Spleen (tissue), 11 donors: ENCODE results near the gene ABHD17B. TPM values are rescaled to one million over a fixed set of nuclear protein-coding genes. Genes with fewer than 3 reads are reported as not detected.

Experiments
- DNase-seq: peaks from one replicate; pipeline ENCODE4 v3.0.0-alpha.2; 2020
- H3K27ac ChIP-seq, 8 donors: fragments of 200-600 bp; sonication (generic) in 7 of 8; 1 replicate in 4 of 8; 2 replicates in 4 of 8; pipeline versions ENCODE4 v1.5.0 to v1.8.0; 2016 to 2021; ENCODE audit warnings: inconsistent platforms in 4 of 8, mild to moderate bottlenecking in 4 of 8, moderate library complexity in 1 of 8
- H3K27me3 ChIP-seq, 7 donors: fragments of 200-600 bp; sonication (generic) in 6 of 7; replicated peaks in 1 of 7; 1 replicate in 4 of 7; 2 replicates in 3 of 7; pipeline versions ENCODE4 v1.5.0 to v1.8.0; 2016 to 2021; ENCODE audit warnings: inconsistent platforms in 3 of 7, mild to moderate bottlenecking in 1 of 7
- H3K36me3 ChIP-seq, 6 donors: fragments of 200-600 bp; sonication (generic) in 5 of 6; 1 replicate in 4 of 6; 2 replicates in 2 of 6; pipeline versions ENCODE4 v1.5.0 to v1.8.0; 2016 to 2021; ENCODE audit warnings: inconsistent platforms in 2 of 6
- H3K4me1 ChIP-seq, 6 donors: fragments of 200-600 bp; sonication (generic) in 5 of 6; 1 replicate in 3 of 6; 2 replicates in 3 of 6; pipeline versions ENCODE4 v1.5.0 to v1.8.0; 2016 to 2021; ENCODE audit warnings: inconsistent platforms in 3 of 6
- H3K4me3 ChIP-seq, 8 donors: fragments of 200-600 bp; sonication (generic) in 7 of 8; 1 replicate in 4 of 8; 2 replicates in 4 of 8; pipeline versions ENCODE4 v1.5.0 to v1.8.0; 2016 to 2021; ENCODE audit warnings: inconsistent platforms in 4 of 8, mild to moderate bottlenecking in 4 of 8, moderate library complexity in 2 of 8
- H3K9me3 ChIP-seq, 8 donors: fragments of 200-600 bp; sonication (generic) in 7 of 8; 1 replicate in 4 of 8; 2 replicates in 4 of 8; pipeline versions ENCODE4 v1.5.0 to v1.8.0; 2016 to 2021; ENCODE audit warnings: inconsistent platforms in 4 of 8
- CTCF ChIP-seq, 11 experiments: fragments of 200-600 bp in 7 of 11; fragments of 450-650 bp in 4 of 11; sonication (generic) in 4 of 11; IDR thresholded peaks in 8 of 11; conservative IDR thresholded peaks in 3 of 11; 1 replicate in 7 of 11; 2 replicates in 4 of 11; pipeline versions ENCODE4 v1.4.0 to v1.8.0; 2016 to 2021; ENCODE audit warnings: antibody characterized with exemption in 11 of 11, inconsistent platforms in 4 of 11, mild to moderate bottlenecking in 1 of 11
- POLR2A ChIP-seq, 3 donors: fragments of 450-650 bp; IDR thresholded peaks; one replicate each; pipeline ENCODE4 v1.5.1; 2017; ENCODE audit warnings: antibody characterized with exemption in 3 of 3, mild to moderate bottlenecking in 1 of 3
- POLR2AphosphoS5 ChIP-seq, 3 donors: sonication (generic); formaldehyde crosslinking; IDR thresholded peaks; one replicate each; pipeline ENCODE4 v1.5.1; 2017; ENCODE audit warnings: antibody characterized with exemption in 3 of 3
- WGBS, 5 donors: extraction: QIAGEN DNeasy Blood & Tissue Kit in 3 of 5; methylation state at CpG; one replicate each; pipeline versions ENCODE4 v1.1.5 to v1.1.7; 2013 to 2018; 5-methylcytosine and 5-hydroxymethylcytosine counted together
- intact Hi-C: fragments of 100-400 bp; cut with DNase I; formaldehyde crosslinking; loops from one replicate; pipeline ENCODE4 v1.15.0; 2023; ENCODE audit warnings: low total_unique reads
- polyA plus RNA-seq, 3 donors: library from polyadenylated mRNA; stranded (reverse); fragments of 200-250 nt; gene quantifications; one replicate each; pipeline ENCODE4 v1.2.1, GENCODE V29; 2013
- total RNA-seq, 7 donors: library from RNA; depleted of rRNA in 3 of 7; stranded (reverse); fragments of >200 nt in 3 of 7; fragmentation: NEBNext Ultra II Directional in 4 of 7; extraction: Animal tissue kit (Norgen Biotek cat#: 25700) in 4 of 7; gene quantifications; one replicate each; pipeline versions ENCODE4 v1.1.0 to v1.2.1, GENCODE V29; 2016 to 2021
- donor health status: healthy with polysubstance abuse.
- donor health status: DM: no; HTN: no; CAD: no; lungs with moderate emphysema.
- donor health status: DM: no; HTN: no; CAD: no.
- donor health status: Bipolar disorder and iron deficiency.
- donor health status: healthy.
- donor health status: DM: no; HTN: no; CAD: no.
- donor health status: DM: yes; HTN: yes; CAD: no.

Gene ABHD17B
- total and polyA plus RNA-seq, 10 donors: 3.6 to 26.6 (median 15.6) TPM

- TF ChIP-seq POLR2A (IDR thresholded peaks at IDR 0.05) (no peak), POLR2AphosphoS5 (IDR thresholded peaks at IDR 0.05) (no peak), CTCF (IDR thresholded peaks at IDR 0.05 in 8 of 11, conservative IDR thresholded peaks at IDR 0.05 in 3 of 11) (no peak)
- WGBS, 5 donors: 86 to 96% (median 93%) methylated on average over 2 of the region's 2 CpGs
- intact Hi-C loops: no loop called here
Observed at GRCh38 chr9:71928806-71929205, 17.8 kb upstream of the ABHD17B start.

GRCh38 chr9:71928376-71928775 is 17.4 kb upstream of the ABHD17B start:
- no peak for DNase-seq
- H3K4me1 ChIP-seq: no peaks in the 10 kb centered on the region
- H3K27me3 ChIP-seq: no peaks in the 10 kb centered on the region
- TF ChIP-seq POLR2AphosphoS5 (IDR thresholded peaks at IDR 0.05) (no peak), CTCF (IDR thresholded peaks at IDR 0.05 in 8 of 11, conservative IDR thresholded peaks at IDR 0.05 in 3 of 11) (no peak), POLR2A (IDR thresholded peaks at IDR 0.05) (no peak)
- peaks cover 0 to 3% (median 0%) of the 10 kb centered on the region in 6 donors for H3K36me3 ChIP-seq
- H3K27ac ChIP-seq: no peak overlapping the region
- H3K9me3 ChIP-seq: no peaks in the 10 kb centered on the region
- WGBS, 5 donors: 96 to 100% (median 100%) methylated on average over 1 of the region's 1 CpG
- no peak overlapping the region for H3K4me3 ChIP-seq
- intact Hi-C loops: no loop called here

More at GRCh38 chr9:71928806-71929205, 17.8 kb upstream of the ABHD17B start:
- Histone ChIP-seq H3K36me3 (no peaks in the 10 kb centered on the region), H3K27ac (no peak overlapping the region), H3K4me3 (no peak overlapping the region), H3K27me3 (no peaks in the 10 kb centered on the region), H3K4me1 (no peaks in the 10 kb centered on the region), H3K9me3 (no peaks in the 10 kb centered on the region)
- DNase-seq: no peak

DNA sequence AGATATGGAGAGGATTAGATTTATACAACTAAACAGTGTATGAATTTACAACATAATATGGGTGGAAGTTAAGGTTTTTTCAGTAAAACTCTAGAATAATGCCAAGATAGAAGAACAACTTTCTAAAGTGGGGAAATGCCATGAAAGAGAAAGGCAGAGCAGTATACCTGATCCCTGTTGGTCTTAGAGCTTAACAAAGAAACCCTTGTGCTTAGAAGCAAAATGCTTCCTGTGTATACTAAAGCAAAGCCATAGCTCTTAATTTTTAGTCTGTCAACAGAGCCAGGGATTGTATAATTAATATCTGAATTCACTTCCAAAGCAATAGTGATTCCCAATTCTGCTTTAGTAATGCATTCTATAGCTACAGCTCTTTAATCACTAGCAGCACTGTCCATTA is 14.8 kb upstream of the ABHD17B start:
- Histone ChIP-seq H3K27me3 (no peaks in the 10 kb centered on the region), H3K4me1 (no peaks in the 10 kb centered on the region), H3K27ac (no peak overlapping the region), H3K9me3 (no peaks in the 10 kb centered on the region), H3K4me3 (no peak overlapping the region), H3K36me3 (peaks cover 0 to 17% (median 0%) of the 10 kb centered on the region in 6 donors)
- TF ChIP-seq POLR2A (IDR thresholded peaks at IDR 0.05) (no peak), CTCF (IDR thresholded peaks at IDR 0.05 in 8 of 11, conservative IDR thresholded peaks at IDR 0.05 in 3 of 11) (no peak), POLR2AphosphoS5 (IDR thresholded peaks at IDR 0.05) (no peak)
- DNase-seq: no peak
- intact Hi-C loops: no loop called here

GRCh38 chr9:71924576-71924975 is 13.6 kb upstream of the ABHD17B start:
- Histone ChIP-seq H3K4me1 (no peaks in the 10 kb centered on the region), H3K27ac (no peak overlapping the region), H3K4me3 (no peak overlapping the region), H3K9me3 (no peaks in the 10 kb centered on the region), H3K27me3 (no peaks in the 10 kb centered on the region), H3K36me3 (peaks cover 0 to 25% (median 0%) of the 10 kb centered on the region in 6 donors)
- TF ChIP-seq POLR2A (IDR thresholded peaks at IDR 0.05): no peak
- DNase-seq: no peak
- intact Hi-C loops: no loop called here

DNA sequence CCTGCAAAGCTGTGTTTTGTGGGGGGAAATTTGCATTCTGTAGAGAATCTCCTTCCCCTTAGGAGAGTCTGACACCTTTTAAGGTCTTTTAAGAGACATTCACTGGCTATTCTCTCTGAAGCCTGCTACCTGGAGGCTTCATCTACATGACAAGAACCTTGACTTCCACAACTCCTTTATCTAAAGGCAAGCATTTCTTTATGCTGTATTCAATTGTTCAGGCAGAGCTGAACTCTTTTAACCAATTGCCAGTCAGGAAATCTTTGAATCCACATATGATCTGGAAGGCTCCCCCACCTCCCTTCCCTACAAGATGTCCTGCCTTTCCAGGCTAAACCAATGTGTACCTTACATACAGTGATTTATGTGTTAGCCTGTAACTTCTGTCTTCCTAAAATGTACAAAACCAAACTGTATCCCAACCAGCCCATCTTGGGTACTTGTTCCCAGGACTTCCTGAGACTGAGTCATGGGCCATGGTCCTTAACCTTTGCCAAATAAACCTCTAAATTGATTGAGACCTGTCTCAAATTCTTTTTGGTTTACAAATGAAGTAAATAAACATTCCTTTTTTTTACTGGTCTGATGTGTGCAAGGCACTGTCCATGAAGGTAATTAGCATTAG is 10.3 kb upstream of the ABHD17B start:
- Histone ChIP-seq H3K4me3 (no peak overlapping the region), H3K36me3 (peaks cover 0 to 38% (median 0%) of the 10 kb centered on the region in 6 donors), H3K9me3 (no peaks in the 10 kb centered on the region), H3K27ac (no peak overlapping the region), H3K4me1 (peaks cover 0 to 6% (median 0%) of the 10 kb centered on the region in 6 donors), H3K27me3 (no peaks in the 10 kb centered on the region)
- no peak for TF ChIP-seq CTCF (IDR thresholded peaks at IDR 0.05 in 8 of 11, conservative IDR thresholded peaks at IDR 0.05 in 3 of 11)
- no peak for TF ChIP-seq POLR2AphosphoS5 (IDR thresholded peaks at IDR 0.05)
- TF ChIP-seq POLR2A (IDR thresholded peaks at IDR 0.05): no peak
- no peak for DNase-seq
- intact Hi-C loops: no loop called here
